H9 (cell line): ENCODE results near the gene NSFL1C. TPM values are rescaled to one million over a fixed set of nuclear protein-coding genes. Genes with fewer than 3 reads are reported as not detected.

Experiments used
- DNase-seq: peaks from one replicate; pipeline ENCODE4 v3.0.0-alpha.2; 2017
- H2AFZ ChIP-seq: one replicate; pipeline ENCODE4 v1.6.1; 2013; ENCODE audit warnings: mild to moderate bottlenecking, low read length, control low read depth, moderate library complexity
- H2AK5ac ChIP-seq: 2 replicates; pipeline ENCODE4 v1.6.1; 2013; ENCODE audit warnings: low read length, control low read depth, mixed read lengths; ENCODE audit not compliant: insufficient read length
- H2BK120ac ChIP-seq: one replicate; pipeline ENCODE4 v1.6.1; 2013; ENCODE audit warnings: low read depth, mild to moderate bottlenecking, low read length, control low read depth, inconsistent platforms; ENCODE audit not compliant: poor library complexity, severe bottlenecking
- H2BK12ac ChIP-seq: 2 replicates; pipeline ENCODE4 v1.6.1; 2013; ENCODE audit warnings: low read length, control low read depth, mixed read lengths, low read depth; ENCODE audit not compliant: insufficient read length
- H2BK15ac ChIP-seq: 2 replicates; pipeline ENCODE4 v1.6.1; 2013; ENCODE audit warnings: low read depth, low read length, control low read depth
- H2BK20ac ChIP-seq: one replicate; pipeline ENCODE4 v1.6.1; 2013; ENCODE audit warnings: low read depth, mild to moderate bottlenecking, low read length, control low read depth, inconsistent platforms; ENCODE audit not compliant: poor library complexity, severe bottlenecking
- H2BK5ac ChIP-seq: 2 replicates; pipeline ENCODE4 v1.6.1; 2013; ENCODE audit warnings: low read length, control low read depth, mixed read lengths; ENCODE audit not compliant: insufficient read length
- H3K14ac ChIP-seq: 2 replicates; pipeline ENCODE4 v1.6.1; 2013; ENCODE audit warnings: low read length, control low read depth; ENCODE audit not compliant: insufficient read depth
- H3K18ac ChIP-seq: 2 replicates; pipeline ENCODE4 v1.6.1; 2013; ENCODE audit warnings: low read depth, mild to moderate bottlenecking, mixed read lengths, low read length, control low read depth; ENCODE audit not compliant: insufficient read length
- H3K23ac ChIP-seq: 2 replicates; pipeline ENCODE4 v1.6.1; 2013; ENCODE audit warnings: low read length, control low read depth, mixed read lengths, low read depth; ENCODE audit not compliant: insufficient read length
- H3K23me2 ChIP-seq: 2 replicates; pipeline ENCODE4 v1.6.1; 2013; ENCODE audit warnings: low read depth, mild to moderate bottlenecking, mixed read lengths, low read length, control low read depth; ENCODE audit not compliant: insufficient read length, poor library complexity, severe bottlenecking
- H3K27ac ChIP-seq: 2 replicates; pipeline ENCODE4 v1.5.1; 2013; ENCODE audit warnings: low read length, control low read depth, mixed read lengths, low read depth; ENCODE audit not compliant: insufficient read length
- H3K27me3 ChIP-seq: 2 replicates; pipeline ENCODE4 v1.6.1; 2013; ENCODE audit warnings: low read length, control low read depth, inconsistent platforms; ENCODE audit not compliant: insufficient read depth
- H3K4ac ChIP-seq: 2 replicates; pipeline ENCODE4 v1.6.1; 2013; ENCODE audit warnings: low read depth, mild to moderate bottlenecking, control low read depth, inconsistent platforms, low read length, moderate library complexity
- H3K4me1 ChIP-seq: 2 replicates; pipeline ENCODE4 v1.6.1; 2013; ENCODE audit warnings: low read length, control low read depth, inconsistent platforms; ENCODE audit not compliant: insufficient read depth
- H3K4me2 ChIP-seq: 2 replicates; pipeline ENCODE4 v1.6.1; 2013; ENCODE audit warnings: low read length, control low read depth, mixed read lengths; ENCODE audit not compliant: insufficient read length, insufficient read depth
- H3K56ac ChIP-seq: 2 replicates; pipeline ENCODE4 v1.6.1; 2013; ENCODE audit warnings: low read depth, mild to moderate bottlenecking, mixed read lengths, low read length, control low read depth; ENCODE audit not compliant: insufficient read length
- H3K79me1 ChIP-seq: 2 replicates; pipeline ENCODE4 v1.6.1; 2013; ENCODE audit warnings: low read depth, mild to moderate bottlenecking, moderate library complexity, low read length, control low read depth, inconsistent platforms; ENCODE audit not compliant: insufficient read depth, poor library complexity, severe bottlenecking
- H3K79me2 ChIP-seq: 2 replicates; pipeline ENCODE4 v1.6.1; 2013; ENCODE audit warnings: low read length, control low read depth, inconsistent platforms; ENCODE audit not compliant: insufficient read depth
- H3K9ac ChIP-seq: 2 replicates; pipeline ENCODE4 v1.6.1; 2013; ENCODE audit warnings: low read length, control low read depth, mixed read lengths; ENCODE audit not compliant: insufficient read length; ENCODE audit errors: extremely low read depth
- H3K9me3 ChIP-seq: one replicate; pipeline ENCODE4 v1.6.1; 2013; ENCODE audit warnings: low read depth, low read length, inconsistent platforms; ENCODE audit not compliant: control insufficient read depth
- H3T11ph ChIP-seq: one replicate; pipeline ENCODE4 v1.6.1; 2013; ENCODE audit warnings: mild to moderate bottlenecking, low read length, control low read depth, inconsistent platforms
- H4K20me1 ChIP-seq: one replicate; pipeline ENCODE4 v1.6.1; 2013; ENCODE audit not compliant: control insufficient read depth, insufficient read length, insufficient read depth
- H4K5ac ChIP-seq: 2 replicates; pipeline ENCODE4 v1.6.1; 2013; ENCODE audit warnings: low read depth, mild to moderate bottlenecking, mixed read lengths, low read length, control low read depth; ENCODE audit not compliant: insufficient read length
- H4K8ac ChIP-seq: replicated peaks from 2 replicates; pipeline ENCODE4 v1.6.1; 2013; ENCODE audit warnings: low read length, control low read depth, mixed read lengths, low read depth; ENCODE audit not compliant: insufficient read length
- H4K91ac ChIP-seq: 2 replicates; pipeline ENCODE4 v1.6.1; 2013; ENCODE audit warnings: low read depth, mild to moderate bottlenecking, moderate library complexity, mixed read lengths, low read length, control low read depth; ENCODE audit not compliant: insufficient read length
- H3K27ac Mint-ChIP-seq, 3 experiments: 2 replicates in 2 of 3; 3 replicates in 1 of 3; pipeline ENCODE4 v1.8.0; 2020 to 2021; ENCODE audit warnings: mixed read lengths in 3 of 3, mild to moderate bottlenecking in 1 of 3, moderate library complexity in 1 of 3
- H3K27me3 Mint-ChIP-seq: 2 replicates; pipeline ENCODE4 v1.8.0; 2021; ENCODE audit warnings: low read depth, mild to moderate bottlenecking, moderate library complexity, mixed read lengths
- H3K36me3 Mint-ChIP-seq, 3 experiments: 2 replicates in 2 of 3; 3 replicates in 1 of 3; pipeline ENCODE4 v1.8.0; 2020 to 2021; ENCODE audit warnings: low read depth in 3 of 3, mixed read lengths in 3 of 3; ENCODE audit not compliant: insufficient read depth in 1 of 3
- H3K4me1 Mint-ChIP-seq, 2 experiments: 2 replicates each; pipeline ENCODE4 v1.8.0; 2020; ENCODE audit warnings: mixed read lengths in 2 of 2
- H3K4me3 Mint-ChIP-seq, 2 experiments: 2 replicates in 1 of 2; 3 replicates in 1 of 2; pipeline ENCODE4 v1.8.0; 2020 to 2021; ENCODE audit warnings: mild to moderate bottlenecking in 2 of 2, mixed read lengths in 2 of 2, moderate library complexity in 1 of 2
- H3K9me3 Mint-ChIP-seq, 2 experiments: 2 replicates in 1 of 2; 3 replicates in 1 of 2; pipeline ENCODE4 v1.8.0; 2020; ENCODE audit warnings: mild to moderate bottlenecking in 2 of 2, mixed read lengths in 2 of 2, moderate library complexity in 1 of 2
- WGBS: extraction: QIAGEN DNeasy Blood & Tissue Kit; methylation state at CpG from one replicate; pipeline ENCODE4 v1.1.7; 2013; ENCODE audit warnings: missing lambda C conversion rate, low lambda C conversion rate, mixed read lengths; ENCODE audit not compliant: insufficient read length; ENCODE audit errors: extremely low coverage; 5-methylcytosine and 5-hydroxymethylcytosine counted together
- total RNA-seq: library from RNA; stranded (reverse); gene quantifications from 2 replicates; pipeline ENCODE4 v1.2.1, GENCODE V29; 2021
- TF ChIP-seq, protein P1 (sequence below): fragments of 200-600 bp; sonication (generic); conservative IDR thresholded peaks from 3 replicates; pipeline ENCODE4 v1.8.0; 2021; ENCODE audit warnings: antibody characterized with exemption, mild to moderate bottlenecking

NSFL1C gene
- total RNA-seq, 1 experiment from 2014 or later = 81.8 TPM

GRCh38 chr20:1491860-1492642 is 25.4 kb upstream of the NSFL1C start:
- Mint-ChIP-seq H3K4me3 (no peak overlapping the region), H3K27ac (no peak overlapping the region)

More at GRCh38 chr20:1491860-1492642, 25.4 kb upstream of the NSFL1C start:
- H4K20me1 ChIP-seq = no peaks in the 10 kb centered on the region
- H3K4ac ChIP-seq = no peak overlapping the region
- H2BK20ac ChIP-seq = no peak overlapping the region
- H4K91ac ChIP-seq = no peak overlapping the region
- H3K79me2 ChIP-seq = no peaks in the 10 kb centered on the region
- no peak overlapping the region for H3K14ac ChIP-seq
- no peak overlapping the region for H4K8ac ChIP-seq
- no peak overlapping the region for H2BK15ac ChIP-seq
- H3K18ac ChIP-seq = no peak overlapping the region
- H3K9me3 Mint-ChIP-seq = no peaks in the 10 kb centered on the region
- no peaks in the 10 kb centered on the region for H3K9me3 ChIP-seq
- H2BK5ac ChIP-seq = no peak overlapping the region
- peaks cover 50% of the 10 kb centered on the region for H3K27me3 Mint-ChIP-seq
- no peaks in the 10 kb centered on the region for H3K23me2 ChIP-seq
- no peaks in the 10 kb centered on the region for H3K4me1 Mint-ChIP-seq
- no peak overlapping the region for H4K5ac ChIP-seq
- DNase-seq = no peak
- no peaks in the 10 kb centered on the region for H3K79me1 ChIP-seq
- H3K56ac ChIP-seq = no peak overlapping the region
- H3K4me2 ChIP-seq = no peak overlapping the region
- TF ChIP-seq, protein P1, sequence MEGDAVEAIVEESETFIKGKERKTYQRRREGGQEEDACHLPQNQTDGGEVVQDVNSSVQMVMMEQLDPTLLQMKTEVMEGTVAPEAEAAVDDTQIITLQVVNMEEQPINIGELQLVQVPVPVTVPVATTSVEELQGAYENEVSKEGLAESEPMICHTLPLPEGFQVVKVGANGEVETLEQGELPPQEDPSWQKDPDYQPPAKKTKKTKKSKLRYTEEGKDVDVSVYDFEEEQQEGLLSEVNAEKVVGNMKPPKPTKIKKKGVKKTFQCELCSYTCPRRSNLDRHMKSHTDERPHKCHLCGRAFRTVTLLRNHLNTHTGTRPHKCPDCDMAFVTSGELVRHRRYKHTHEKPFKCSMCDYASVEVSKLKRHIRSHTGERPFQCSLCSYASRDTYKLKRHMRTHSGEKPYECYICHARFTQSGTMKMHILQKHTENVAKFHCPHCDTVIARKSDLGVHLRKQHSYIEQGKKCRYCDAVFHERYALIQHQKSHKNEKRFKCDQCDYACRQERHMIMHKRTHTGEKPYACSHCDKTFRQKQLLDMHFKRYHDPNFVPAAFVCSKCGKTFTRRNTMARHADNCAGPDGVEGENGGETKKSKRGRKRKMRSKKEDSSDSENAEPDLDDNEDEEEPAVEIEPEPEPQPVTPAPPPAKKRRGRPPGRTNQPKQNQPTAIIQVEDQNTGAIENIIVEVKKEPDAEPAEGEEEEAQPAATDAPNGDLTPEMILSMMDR = no peak
- no peak overlapping the region for H2BK120ac ChIP-seq
- H2AFZ ChIP-seq = no peak overlapping the region
- H3K27me3 ChIP-seq = no peaks in the 10 kb centered on the region
- no peak overlapping the region for H3T11ph ChIP-seq
- H3K36me3 Mint-ChIP-seq = no peaks in the 10 kb centered on the region
- WGBS = no CpG with 5 or more reads among the region's 2 CpGs
- no peaks in the 10 kb centered on the region for H3K4me1 ChIP-seq
- H3K9ac ChIP-seq = no peak overlapping the region
- H2AK5ac ChIP-seq = no peak overlapping the region
- no peak overlapping the region for H3K23ac ChIP-seq
- no peak overlapping the region for H2BK12ac ChIP-seq
- H3K27ac ChIP-seq = no peak overlapping the region
